Stromal cell of bone marrow (primary cell): ENCODE data around the gene ADAM17.

Experiments used
- DNase-seq: peaks from one replicate; pipeline ENCODE4 v3.0.0-alpha.2; 2012; ENCODE audit warnings: low read depth

ADAM17 gene

GRCh38 chr2:9471206-9471605 lies 84.4 kb downstream of the ADAM17 start:
- DNase-seq = no peak

- no peak for DNase-seq
Observed at GRCh38 chr2:9467687-9468086, 87.9 kb downstream of the ADAM17 start.

DNA sequence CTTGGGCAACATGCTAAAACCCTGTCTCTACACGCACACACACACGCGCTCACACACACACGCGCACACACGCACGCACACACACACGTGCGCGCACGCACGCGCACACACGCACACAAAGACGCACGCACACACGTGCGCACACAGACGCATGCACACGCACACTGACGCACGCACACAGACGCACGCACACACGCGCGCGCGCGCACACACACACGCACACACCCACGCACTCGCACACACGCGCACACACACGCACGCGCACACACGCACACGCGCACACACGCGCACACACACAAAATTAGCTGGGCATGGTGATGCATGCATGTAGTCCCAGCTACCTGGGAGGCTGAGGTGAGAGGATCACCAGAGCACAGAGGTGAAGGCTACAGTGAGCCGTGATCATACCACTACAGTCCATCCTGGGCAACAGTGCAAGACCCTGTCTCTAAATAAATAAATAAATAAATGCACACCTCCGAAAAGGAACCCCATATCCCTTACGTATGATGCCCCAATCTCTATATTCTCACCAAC lies 89.4 kb downstream of the ADAM17 start:
- DNase-seq = no peak

DNA sequence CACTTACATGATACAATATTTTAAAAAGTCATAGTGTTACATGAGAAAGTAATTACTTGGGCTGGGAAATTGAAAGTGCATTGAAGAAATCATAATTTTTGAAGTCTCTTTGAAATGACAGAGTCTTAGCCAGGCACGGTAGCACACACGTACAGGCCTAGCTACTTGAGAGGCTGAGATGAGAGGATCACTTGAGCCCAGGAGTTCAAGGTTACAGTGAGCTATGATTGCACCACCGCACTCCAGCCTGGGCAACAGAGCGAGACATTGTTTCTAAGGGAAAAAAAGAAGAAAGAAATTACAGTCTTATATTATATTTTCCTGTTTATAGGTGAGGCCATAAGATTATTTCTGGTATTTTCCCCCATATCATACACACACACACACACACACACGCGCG lies 90.5 kb downstream of the ADAM17 start:
- no peak for DNase-seq

DNA sequence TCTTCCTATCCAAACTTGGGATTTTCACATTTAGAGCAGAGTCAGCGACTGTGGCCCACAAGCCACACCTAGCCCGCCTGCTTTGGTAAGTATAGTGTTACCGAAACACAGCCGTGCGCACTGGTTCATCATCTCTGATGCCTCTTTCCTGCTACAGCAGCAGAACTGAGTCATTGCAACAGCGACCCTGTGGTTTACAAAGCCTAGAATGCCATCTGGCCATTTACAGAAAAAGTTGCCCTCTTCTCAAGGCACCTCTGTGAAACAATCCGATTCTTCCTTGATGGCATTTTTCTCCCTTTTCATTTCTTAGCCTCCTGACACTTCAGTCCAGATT lies 92.0 kb downstream of the ADAM17 start:
- DNase-seq = no peak

- DNase-seq = no peak
Observed at GRCh38 chr2:9462886-9463697, 92.5 kb downstream of the ADAM17 start.

- DNase-seq = no peak
Observed at GRCh38 chr2:9462313-9462712, 93.3 kb downstream of the ADAM17 start.

GRCh38 chr2:9461079-9461478 lies 94.6 kb downstream of the ADAM17 start:
- no peak for DNase-seq

DNA sequence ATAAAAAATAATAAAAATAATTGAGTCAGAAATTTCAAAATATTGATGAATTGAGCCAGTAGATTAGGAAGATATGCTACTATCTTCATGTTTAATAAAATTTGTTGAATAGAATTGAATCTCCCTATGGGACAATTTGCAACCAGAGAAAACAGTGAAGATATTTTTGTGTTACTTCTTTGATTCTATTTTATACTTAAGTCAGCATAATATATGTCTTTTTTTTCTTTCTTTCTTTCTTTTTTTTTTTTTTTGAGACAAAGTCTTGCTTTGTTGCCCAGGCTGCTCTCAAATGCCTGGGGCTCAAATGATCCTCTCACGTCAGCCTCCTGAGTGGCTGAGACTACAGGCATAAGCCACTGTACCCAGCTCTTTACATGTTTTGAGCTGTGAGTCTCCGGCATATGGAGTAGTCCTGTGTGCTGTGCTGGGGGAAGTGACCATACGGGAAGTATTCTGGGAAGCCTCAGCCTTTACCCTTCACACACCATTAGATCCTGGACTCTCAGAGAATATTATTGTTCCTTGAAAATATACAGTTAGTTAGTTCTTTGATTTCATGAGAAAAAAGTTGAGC lies 95.1 kb downstream of the ADAM17 start:
- DNase-seq = no peak

DNA sequence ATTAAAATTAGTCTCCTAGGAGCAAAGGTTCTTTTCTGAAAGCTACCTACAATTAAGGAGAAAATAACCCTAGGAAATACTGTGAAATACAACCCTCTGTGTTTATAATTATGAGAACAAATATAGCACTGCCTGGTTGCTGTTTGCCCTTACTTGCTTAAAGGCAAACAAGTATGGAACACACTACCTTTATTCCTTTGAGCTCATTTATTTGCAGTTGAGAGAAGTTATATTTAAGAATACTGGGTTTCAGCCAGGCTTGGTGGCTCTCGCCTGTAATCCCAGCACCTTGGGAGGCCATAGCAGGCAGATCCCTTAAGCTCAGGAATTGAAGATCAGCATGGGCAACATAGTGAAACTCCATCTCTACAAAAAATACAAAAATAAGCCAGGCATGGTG lies 104.4 kb downstream of the ADAM17 start:
- DNase-seq = no peak

DNA sequence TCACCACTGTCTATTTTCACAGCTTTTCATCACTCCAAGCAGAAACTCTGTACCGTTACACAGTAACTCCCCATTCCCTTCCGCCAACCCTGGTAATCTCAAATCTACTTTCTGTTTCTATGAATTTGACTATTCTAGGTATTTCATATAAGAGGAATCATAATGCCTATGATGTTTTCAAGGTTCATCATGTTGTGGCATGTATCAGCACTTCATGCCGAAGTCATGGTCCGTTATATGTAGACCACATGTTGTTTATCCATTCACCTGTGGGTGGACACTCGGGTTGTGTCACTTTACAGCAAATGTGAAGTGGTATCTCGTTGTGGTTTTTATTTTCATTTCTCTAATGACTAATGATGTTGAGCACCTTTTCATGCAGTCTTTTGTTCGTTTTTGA lies 110.5 kb downstream of the ADAM17 start:
- DNase-seq = no peak

DNA sequence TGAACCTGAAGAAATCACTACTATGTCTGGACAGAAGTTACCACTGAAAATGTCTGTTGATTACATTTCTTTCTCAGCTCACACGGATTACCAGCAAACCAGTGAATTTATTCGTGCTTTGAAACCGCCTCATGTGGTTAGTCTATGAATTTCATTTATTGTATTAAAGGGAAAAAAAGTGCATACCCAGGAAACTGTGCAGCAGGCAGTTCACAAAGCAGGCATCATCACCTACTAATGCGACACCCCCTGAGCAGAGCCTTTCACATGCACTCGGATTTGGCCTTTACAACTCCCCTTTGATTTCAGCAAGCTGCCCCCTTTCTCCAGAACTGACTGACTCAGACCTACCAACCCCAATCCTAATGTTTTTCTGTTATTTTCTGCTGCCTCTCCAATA lies 112.1 kb downstream of the ADAM17 start:
- no peak for DNase-seq

DNA sequence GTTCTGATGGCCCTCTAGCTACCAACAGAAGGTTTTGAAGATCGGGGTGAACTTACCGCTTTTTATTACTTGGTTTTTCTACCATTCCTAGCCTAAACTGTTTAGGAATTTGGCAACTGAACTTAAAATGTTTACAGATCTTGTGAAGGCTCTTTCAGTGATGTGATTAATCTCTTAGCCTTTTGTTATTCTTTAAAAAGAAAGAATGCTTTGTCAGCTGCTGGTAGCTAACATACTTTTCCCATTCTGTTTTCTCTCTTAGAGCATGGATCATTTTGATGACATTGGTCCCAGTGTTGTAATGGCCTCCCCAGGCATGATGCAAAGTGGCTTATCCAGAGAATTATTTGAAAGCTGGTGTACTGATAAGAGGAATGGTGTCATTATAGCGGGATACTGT lies 114.1 kb downstream of the ADAM17 start:
- no peak for DNase-seq

GRCh38 chr2:9440058-9440727 lies 115.4 kb downstream of the ADAM17 start:
- no peak for DNase-seq

DNA sequence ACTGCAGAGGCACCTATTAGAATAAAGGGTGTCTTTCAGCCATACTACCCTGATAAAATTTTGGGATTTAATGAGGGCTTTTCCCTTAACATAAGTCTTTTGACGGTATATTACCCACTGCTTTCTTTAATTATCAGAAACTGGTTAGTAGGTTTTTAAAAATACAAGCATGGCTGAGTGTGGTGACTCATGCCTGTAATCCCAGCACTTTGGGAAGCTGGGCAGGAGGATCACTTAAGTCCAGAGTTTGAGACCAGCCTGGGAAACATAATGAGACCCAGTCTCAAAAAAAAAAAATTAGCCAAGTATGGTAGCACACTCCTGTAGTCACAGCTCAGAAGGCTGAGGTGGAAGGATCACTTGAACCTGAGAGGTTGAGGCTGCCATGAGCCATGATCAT lies 116.1 kb downstream of the ADAM17 start:
- no peak for DNase-seq
